Measurements from ENCODE around the gene HSD3B1. TPM values are rescaled to one million over a fixed set of nuclear protein-coding genes. Genes with fewer than 3 reads are reported as not detected.

Gene HSD3B1
- polyA plus RNA-seq, 3 donors, result not detected

DNA sequence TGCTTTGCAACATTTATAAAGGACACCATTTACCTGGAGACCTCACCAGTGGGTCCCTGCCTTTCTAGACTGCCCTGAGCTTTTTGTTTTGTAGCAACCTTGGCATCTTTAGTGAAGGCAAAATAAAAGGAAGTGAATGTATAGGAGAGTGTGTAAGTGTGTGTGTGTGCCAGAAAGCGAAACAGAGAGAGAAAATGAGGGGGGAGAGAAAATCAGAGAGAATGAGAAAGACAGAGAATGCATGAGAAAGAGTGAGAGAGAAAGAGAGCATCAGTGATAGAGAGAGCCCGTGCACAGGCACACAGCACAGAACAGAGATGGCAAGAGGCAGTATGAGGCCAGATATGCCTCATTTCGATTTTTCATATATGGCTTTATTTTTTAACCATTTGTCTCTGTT, 57.5 kb downstream of the HSD3B1 start:
- H3K27me3 ChIP-seq (ENCODE audit: control insufficient read depth in 2 of 2, insufficient read depth in 2 of 2, low read length in 2 of 2), result no peaks in the 10 kb centered on the region
- Mint-ChIP-seq H3K27me3 (ENCODE audit: low read depth in 3 of 3) (no peaks in the 10 kb centered on the region), H3K9me3 (peaks cover 0 to 2% (median 1%) of the 10 kb centered on the region in 7 donors), H3K4me3 (peak overlapping the region; percentile 13 to 78), H3K27ac (peak overlapping the region; percentile 82 to 96 (median 92)), H3K4me1 (peaks cover 63% of the 10 kb centered on the region), H3K36me3 (no peaks in the 10 kb centered on the region)
- WGBS (ENCODE audit: insufficient coverage), result 0% methylated on average over 1 of the region's 3 CpGs
- no peaks in the 10 kb centered on the region for H3K9me3 ChIP-seq (replicated peaks in 1 of 2; ENCODE audit: control insufficient read depth in 1 of 2, insufficient read depth in 1 of 2, low read length in 2 of 2)
- no peaks in the 10 kb centered on the region for H4K20me1 ChIP-seq (ENCODE audit: insufficient read depth, low read length)
- H3K4me3 ChIP-seq (replicated peaks in 1 of 3; ENCODE audit: low read depth in 2 of 3, low read length in 3 of 3), result peak overlapping the region; percentile 5 to 64 (median 16)
- DNase-seq, result peak; percentile 17 to 29 (median 19)
- intact Hi-C loops (cut with micrococcal nuclease), result no loop called here
- TF ChIP-seq CTCF (IDR thresholded peaks at IDR 0.05), result no peak
- peak overlapping the region; percentile 64 for H3K4me2 ChIP-seq (replicated peaks; ENCODE audit: extremely low read depth, low read length, poor library complexity, severe bottlenecking)
- no peaks in the 10 kb centered on the region for H3K36me3 ChIP-seq (replicated peaks in 1 of 2; ENCODE audit: control insufficient read depth in 1 of 2, insufficient read depth in 2 of 2, low read length in 2 of 2)
- peak overlapping the region; percentile 85 to 94 for H3K27ac ChIP-seq (ENCODE audit: low read depth in 1 of 2, low read length in 2 of 2)
- H3K9ac ChIP-seq (ENCODE audit: insufficient read depth, low read length, poor library complexity, severe bottlenecking), result peak overlapping the region; percentile 59
- H2AFZ ChIP-seq (ENCODE audit: insufficient read depth, low read depth, low read length, poor library complexity, severe bottlenecking), result peak overlapping the region; percentile 24
- peaks cover 61 to 65% of the 10 kb centered on the region in 2 donors for H3K4me1 ChIP-seq (ENCODE audit: control insufficient read depth in 1 of 2, insufficient read depth in 2 of 2, low read length in 2 of 2)
- H3K79me2 ChIP-seq (ENCODE audit: insufficient read depth, low read length), result no peaks in the 10 kb centered on the region

Other genes with a start within 250 kb of the HSD3B1 start
- not detected for gene HAO2, start 138.4 kb upstream of the HSD3B1 start, polyA plus RNA-seq
- gene HSD3B2, start 92.1 kb upstream of the HSD3B1 start, polyA plus RNA-seq, result not detected
- gene ZNF697, start 141.1 kb downstream of the HSD3B1 start, polyA plus RNA-seq, result 1 to 10 TPM in 1 of 3 donors, under 1 TPM in 2; 0.37 to 3.1 (median 0.49) TPM
- gene PHGDH, start 204.7 kb downstream of the HSD3B1 start, polyA plus RNA-seq, result under 1 TPM; 0.09 to 0.44 (median 0.20) TPM